ENCODE results near the gene ERN1.
A peak's percentile ranks its signal among the peaks of the same experiment; 100 is the strongest.

The ERN1 gene

DNA sequence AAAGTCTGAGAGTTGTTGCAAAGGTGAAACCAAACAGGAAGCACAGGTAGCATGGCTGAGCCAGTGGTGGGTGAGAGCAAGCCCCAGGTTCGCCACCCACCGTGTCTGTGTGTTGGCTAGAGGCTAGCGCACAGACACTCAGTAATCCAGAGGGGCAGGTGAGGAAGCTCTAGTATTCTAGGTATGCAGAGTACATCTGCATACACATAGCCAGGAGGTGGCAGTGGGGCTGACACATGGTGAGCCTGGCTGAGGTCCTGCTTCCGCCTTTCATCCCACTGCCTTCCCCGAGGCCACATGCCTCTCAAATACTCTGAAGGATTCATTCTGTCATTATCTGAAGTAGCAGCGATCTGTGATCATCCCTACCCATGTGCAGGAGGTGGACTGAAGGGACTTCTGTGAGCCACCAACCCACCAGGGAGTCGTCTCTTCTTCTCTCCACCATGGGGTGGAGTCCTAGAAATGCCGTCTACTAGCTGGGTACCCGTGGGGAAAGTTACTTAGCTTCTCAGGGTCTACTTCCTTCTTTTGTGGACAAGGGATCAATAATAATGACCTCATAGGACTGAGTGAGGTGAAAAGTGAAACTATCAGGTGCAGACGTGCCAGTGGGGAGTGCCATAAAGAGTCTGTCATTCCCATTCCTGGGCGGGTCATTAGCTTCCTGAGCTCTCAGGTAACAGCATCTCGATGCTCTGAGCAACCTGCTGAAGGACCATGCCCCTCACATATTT lies 73.5 kb downstream of the ERN1 start:
- no peak for DNase-seq

DNA sequence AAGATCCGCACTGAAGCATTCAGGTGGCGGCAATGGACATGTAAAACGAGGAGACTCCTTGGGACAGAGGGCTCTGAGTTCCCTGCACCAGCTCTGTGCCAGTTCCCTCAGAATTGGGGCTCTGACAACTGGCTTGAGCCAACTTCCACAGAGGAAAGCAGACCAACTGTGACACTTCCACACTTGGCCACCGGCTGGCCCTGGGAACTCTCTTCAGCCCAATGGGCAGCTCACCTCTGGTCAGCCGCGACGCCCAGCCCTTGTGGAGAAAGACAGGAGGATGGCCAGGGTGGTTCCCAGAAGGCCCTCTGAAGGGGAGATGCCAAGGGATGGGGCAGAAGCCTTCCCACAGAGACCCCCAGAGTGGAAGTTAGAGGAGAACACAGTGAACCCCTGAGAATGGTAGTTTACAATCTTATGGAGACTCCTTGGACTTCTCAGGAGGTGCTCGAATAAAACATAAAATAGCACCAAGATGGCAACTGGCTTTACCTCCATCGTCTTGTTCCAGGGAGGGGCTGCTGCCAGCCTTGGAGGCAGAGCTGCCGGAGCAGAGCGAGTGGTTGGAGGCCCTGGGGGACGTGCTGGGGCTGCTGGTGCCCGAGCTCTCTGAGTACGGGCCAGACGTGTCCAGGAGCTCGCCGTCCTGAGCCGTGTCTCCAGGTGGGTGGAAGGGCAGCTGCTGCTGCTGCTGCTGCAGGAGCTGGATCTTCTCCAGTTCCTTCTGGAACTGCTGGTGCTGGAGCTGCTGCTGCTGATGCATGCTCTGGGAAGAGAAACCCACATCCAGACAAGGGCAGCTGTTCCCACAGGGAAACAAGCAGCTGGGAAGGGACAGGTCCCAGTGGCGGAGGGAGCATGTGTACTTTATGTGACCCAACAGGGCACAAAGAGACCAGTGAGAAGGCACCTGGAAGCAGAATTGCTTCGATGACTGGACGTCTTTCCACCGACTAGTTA lies 74.5 kb downstream of the ERN1 start:
- no peak for DNase-seq

DNA sequence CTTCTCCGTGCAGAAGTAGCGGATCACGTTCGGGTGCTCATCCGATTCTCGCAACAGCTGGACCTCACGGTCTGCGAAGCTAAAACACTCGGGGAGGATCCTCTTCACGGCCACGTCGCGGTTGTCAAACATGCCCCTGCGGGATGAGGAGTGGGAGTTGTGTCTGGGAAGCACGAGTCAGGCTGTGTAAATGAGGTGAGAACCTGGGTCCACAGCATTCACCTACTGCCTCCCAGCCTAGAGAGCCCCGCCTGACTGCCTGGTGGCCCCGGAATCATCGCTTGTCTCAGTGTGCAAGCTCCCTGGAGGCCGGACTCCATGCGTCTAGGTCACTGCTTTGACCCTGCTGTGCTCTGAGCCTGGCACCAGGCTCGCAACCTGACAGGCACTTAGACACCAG lies 75.6 kb downstream of the ERN1 start:
- DNase-seq, result no peak

DNA sequence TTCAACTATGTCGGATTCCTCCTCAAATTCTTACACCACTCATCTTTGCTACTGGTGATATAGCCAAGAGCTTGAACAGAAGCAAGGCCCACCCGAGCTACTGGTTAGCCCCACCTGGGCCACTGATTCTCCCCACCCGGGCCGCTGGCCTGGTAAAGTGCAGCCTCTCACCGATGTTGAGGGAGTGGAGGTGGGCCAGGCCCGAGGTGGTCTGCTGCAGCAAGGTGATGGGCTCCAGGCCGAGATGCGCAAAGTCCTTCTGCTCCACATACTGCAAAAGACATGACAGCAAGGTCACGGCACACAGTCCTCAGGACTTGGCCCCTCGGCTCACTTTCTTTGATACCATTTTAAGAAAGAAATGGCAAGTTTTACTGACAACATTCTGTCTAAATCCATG lies 76.8 kb downstream of the ERN1 start:
- no peak for DNase-seq

DNA sequence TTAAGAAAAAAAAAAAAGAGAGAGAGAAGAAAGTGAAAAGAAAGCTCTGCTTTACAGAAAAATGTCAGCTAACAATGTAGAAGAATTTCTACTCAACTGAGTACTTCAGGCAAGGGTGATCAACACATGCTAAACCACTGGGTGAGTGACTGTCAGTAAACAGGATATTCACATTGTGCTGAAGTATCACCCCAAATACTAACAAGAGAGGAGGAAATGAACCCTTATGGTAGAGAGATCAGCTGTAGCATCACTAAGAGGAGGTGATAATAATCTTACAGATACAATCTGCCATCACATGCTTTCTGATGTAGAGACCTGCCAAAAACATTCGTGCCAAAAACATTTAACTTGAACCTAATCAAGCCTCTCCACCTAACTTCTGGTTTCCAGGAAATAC lies 78.8 kb downstream of the ERN1 start:
- DNase-seq, result no peak

DNA sequence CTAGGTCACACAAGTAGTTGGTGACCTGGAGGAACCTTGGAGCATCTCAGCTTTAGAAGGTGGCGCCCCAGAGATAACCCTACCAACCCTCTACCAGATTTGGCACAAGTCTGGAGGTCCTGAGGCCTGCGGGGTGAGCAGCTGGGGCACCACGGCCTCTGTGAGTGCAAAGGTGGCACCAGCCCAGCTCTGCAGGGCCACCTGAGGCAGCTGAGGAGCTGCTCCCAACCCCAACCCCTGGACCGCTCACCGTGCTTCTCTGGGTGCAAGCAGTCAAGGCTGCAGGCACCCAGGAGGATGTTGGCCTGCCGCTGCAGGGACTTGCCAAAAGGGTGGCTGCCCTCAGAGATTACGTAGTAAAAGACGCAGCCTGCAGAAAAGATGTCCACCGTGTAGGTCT lies 81.1 kb downstream of the ERN1 start:
- no peak for DNase-seq

DNA sequence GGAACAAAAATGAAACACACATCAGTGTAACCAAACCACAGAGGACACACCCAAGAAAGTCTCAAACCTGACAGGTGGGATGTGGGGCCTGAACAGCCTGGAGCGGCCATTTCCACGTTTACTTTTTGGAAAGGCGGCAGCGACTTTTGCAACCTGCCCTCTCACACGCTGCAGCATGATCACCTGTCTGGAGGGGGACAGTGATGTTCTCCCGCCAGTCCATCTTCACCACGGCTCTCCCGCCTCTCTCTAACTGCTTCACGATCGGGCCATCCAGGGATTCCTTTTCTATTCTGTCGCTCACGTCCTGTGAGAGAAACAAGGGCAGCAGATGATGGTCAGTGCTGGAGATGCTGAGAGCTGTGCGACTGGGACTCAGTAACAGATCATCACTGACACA lies 84.8 kb downstream of the ERN1 start:
- DNase-seq, result no peak

DNA sequence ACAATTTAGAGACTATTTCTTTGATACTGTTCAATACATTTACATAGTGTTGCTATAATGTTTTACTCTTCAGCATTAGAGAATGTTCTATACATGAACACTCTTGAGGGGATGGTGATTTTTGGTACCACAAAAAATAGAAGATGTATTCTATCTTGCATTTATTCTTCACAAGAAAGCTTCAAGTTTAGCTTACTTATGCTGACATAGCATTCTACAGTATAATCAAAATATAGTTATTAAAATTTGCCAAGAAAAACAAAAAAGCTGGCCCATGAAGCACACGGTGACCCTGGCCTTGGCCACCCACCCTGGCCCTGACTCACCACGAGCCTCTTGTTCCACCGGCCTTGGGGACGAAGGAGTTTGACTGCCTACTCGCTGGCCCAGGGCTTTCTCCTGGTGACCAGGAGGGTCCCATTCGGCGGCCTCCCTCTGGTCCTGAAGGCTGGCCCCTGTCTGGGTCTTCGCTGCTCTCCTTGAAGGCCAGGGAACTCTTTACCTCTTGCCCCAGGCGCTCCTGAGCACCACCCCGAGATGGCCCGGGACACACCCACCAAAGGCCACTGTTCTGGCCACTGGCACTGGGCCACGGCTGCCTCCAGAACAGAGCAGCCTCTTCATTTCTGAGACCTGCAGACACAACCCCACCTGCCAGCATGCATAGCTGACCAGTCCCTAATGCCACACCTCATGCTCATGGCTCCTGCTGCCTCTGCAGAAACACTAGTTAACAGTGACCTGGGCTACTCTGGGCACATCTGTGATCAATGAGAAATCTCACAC lies 87.1 kb downstream of the ERN1 start:
- DNase-seq, result no peak

DNA sequence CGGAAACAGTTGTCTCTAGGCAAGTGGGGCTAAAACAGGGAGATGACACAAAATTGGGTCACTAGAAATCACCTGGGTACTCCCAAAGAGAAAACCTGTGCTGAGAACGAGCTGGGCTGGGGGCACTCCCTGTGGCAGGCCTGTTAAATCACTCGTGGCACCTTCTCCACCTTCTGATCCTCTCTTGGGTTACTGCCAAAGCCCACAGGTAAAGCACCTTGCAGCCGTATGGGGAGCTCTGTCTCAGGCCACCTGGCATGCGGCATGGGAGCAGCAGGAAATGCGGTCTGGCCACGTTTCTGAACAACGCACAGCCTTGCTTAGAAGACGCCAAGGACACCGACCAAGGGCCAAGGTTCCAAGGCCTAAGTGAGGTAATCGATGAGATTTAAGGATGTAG lies 88.0 kb downstream of the ERN1 start:
- no peak for DNase-seq

DNA sequence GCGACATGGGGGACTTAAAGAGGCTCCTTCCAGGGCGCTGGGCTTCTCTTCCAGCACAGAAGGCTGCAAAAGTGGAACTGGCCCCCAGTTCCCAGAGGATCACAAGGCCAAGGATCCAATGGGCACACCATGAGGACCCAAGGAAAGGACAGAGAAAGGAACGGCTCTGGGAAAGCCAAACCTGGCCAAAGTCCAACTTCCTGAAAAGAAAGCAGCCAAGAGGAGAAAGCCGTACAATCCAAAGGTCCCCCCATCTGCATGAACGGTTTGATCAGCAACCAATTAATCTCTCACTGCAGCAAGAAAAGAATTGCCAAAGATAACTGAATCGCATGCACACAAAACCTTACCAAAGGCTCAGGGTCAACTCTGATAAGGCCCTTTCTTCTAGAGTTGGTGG lies 89.7 kb downstream of the ERN1 start:
- DNase-seq, result no peak

DNA sequence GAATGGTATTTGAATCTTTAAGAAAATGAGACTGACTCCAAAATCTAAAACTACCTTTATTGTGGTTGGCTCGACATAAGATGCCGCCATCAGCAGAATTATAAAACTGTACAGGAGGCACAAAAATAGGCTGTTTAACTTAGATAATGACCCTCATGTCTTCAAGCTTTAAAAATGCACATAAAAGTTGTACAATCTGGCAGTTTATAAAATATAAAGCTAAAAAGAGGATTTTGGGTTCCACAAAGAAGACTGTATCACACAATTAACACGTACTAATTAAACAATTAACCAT lies 90.9 kb downstream of the ERN1 start:
- DNase-seq, result no peak

DNA sequence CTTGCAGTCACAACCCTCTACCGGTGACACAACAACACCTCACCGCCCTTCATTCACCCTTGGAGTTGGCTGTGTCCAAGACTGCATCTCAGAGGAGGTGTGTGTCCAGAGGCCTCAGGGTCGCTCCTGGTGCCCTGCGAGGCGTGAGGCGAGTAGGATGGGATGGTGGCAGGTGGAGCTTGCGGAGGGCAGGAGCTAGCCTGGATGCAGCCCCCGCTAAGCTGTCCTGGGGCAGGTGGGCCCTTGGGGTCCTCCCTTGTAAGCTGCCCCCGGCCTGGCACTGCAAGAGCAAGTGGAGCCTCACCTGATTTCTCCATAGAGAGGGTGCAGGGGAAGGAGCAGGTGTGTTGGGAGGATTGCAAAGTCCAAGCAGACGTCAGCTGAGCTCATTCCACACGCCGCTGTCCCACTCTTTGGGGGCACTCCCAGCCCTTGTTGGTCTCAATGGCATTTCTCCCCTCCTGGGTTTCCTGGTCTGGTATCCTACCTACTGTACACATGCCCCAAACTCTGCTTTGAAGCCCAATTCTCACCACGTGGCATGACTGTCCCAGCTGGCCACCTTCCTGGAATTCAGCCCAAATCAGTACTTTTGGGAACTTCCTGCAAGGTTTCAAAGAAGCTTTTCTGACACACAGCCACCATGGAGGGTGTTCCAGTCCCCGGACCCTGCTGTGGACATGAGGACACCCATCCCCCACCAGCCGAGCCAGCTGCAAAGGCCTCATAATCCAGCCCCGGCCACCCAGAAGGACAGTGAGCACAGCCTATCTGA lies 91.4 kb downstream of the ERN1 start:
- DNase-seq, result no peak

DNA sequence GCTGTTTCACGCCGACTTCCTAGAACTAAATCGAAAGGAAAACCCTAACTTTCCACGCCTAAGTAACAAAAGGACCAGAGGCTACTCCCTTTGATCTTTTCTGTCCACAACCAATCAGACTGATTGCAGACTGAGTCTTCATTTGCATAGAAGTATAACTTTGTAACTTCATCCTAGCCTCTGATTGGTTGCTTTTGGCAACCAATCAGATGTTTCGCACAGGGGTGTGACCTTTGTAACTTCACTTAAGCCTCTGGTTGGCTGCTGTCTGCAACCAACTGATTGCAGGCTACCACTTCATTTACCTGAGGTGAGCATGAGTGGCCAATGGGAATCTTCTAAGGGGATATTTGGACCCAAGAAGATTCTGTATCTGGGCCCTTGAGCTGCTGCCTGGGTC lies 92.1 kb downstream of the ERN1 start:
- no peak for DNase-seq

DNA sequence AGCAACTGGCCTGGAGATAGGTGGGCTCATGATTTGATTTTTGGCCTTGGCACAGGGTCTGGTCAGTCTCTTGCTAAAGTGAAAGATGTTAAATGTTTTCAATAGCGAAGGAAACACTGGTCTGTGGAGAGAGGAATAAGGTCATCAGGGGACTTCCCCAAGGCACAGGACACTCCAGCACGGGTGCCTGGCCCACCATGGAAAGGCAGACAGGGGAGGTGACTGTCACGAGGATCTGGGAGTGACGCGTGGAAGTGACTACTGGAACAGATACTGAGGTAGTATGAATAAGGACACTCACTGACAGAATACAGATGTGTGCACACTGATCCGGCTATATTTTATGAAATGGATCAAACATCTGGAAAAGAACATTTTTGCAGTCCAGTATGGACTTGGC lies 92.8 kb downstream of the ERN1 start:
- DNase-seq, result no peak

DNA sequence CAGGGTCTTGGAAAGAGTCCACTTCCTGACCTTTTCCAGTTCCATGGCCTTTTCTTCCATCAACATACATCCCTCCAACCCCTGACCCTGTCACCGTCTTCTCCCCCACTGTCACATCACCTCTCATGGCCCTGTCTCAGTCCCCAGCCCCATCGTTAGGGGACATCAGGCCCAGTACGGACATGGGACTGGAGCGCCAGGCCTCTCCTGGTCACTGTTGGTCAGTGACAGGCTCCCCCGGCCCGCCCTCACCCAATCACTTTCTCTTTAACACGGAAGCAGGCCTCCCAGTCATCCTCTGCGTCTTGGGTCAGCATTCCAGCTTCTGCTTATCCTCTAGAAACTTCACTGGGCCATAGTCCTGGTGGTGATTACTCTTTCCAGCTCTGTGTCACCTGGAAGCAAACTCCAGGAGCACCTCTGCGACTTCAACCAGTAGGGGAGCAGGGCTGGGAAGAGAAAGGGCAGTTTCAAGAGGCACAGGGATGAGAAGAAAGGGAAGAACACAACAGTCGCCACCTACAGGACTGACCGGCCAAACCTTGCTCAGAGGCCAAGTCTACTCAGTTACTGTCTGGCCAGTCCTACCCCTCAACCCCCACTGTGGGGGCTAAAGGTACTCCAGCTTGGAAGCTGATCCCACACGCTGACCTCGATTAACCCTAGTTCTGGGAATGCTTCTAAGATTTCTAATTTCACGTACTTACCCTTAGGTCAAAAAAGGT lies 93.6 kb downstream of the ERN1 start:
- DNase-seq, result no peak

DNA sequence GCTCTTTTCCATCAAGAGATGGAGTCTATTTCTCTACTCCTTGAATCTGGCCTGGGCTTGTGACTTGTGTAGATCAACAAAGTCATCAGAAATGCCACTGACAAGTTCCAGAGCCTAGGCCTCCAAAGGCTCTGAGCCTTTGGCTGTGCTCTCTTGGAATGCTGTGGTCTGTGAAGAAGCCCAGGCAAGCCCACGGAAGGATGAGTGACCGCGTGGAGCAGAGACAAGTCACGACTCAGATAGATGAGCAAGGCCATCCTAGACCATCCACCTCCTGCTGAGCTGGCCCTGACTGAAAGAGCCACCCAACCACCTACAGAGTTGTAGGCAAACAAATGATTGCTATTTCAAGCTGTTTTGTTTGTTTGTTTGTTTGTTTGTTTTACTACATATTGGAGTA lies 97.9 kb downstream of the ERN1 start:
- DNase-seq, result no peak

DNA sequence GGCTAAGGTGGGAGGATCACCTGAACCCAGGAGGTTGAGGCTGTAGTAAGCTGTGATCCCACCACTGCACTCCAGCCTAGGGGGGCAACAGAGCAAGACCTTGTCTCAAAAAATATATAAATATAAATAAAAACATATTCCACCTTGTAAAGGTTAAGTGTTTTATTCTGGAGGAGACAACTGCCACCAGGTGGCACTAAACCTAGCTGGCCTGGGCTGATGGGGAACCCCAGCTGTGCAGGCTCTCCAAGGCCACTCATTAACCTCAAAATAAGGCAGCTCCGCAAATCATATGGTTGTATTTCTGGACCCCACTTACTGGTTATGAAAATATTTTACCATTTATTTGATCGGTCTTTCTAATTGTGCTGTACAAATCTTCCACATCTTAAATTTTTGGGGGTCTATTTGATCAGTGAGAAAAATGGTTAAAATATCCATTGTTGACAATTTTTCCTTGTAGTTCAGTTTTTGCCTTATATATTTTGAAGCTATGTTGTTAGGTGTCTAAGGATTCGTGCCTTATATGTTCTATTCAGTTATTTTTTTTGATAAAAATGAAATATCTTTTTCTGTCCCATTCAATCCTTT lies 101.0 kb downstream of the ERN1 start:
- peak; percentile 45 for DNase-seq

DNA sequence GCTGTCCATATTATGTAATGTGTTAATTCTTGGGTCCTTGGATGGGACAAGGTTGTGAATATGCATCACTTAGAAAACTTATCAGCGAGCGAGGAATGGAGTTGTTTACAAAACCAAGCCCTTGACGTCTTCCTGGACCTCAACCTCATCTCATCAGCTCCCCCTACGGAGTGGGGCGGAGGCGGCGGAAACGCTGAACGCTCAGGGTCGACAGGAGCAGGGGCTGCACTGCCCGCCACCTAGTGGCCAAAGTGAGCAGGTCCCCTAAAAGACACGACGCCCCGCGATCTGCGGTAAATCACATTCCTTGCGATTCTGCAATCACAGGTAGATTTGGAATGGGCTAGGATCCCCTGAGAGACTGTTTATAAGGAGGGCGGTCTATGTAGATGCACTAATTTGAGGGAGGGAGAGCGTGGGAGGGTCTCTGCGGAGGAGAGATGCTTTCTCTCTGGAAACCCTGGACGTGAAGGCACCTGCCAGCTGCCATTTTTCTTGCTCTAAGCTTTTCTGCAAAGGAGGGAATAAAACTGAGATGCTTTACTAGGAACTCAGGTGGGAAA lies 104.1 kb downstream of the ERN1 start:
- DNase-seq, result peak; percentile 87

DNA sequence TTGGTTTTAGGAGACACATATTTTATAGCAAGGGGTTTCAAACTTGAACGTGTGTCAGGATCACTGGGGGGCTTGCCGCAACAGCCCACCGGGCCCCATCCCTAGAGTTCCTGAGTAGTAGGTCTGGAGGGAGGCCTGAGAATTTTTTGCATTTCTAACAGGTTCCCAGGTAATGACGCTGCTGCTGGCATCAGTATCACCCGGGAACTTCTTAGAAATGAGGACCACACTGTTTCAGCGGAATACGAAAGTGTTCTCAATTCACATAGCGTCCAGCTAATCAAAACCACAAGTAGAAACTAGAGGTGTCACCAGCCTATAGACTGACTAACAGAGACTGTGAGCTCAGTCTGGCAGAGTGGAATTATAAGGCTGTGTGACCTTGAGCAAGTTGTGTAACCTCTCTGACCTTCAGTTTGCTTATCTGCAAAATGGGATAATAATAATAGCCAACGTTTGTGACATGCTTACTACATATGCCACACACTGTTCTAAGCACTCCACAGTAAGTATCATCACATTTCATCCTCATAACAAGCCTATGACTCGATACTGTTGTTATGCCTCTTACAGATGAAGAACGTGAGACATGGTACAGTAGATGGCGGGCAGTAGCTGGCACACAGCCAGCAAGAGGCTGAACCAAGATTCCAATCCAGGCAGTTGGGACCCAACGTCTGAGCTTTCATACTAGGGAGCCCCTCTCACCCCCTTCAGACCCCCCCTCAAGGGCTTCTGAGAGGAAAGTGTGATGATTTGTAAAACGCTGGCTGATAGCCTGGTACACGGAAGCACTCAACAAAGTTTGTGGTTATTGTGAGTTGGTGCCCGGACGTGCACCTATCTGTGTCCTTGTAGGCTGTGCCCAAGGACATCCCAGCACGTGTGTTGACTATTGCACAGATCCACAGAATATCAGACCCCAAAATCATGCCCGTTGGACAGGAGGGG lies 104.9 kb downstream of the ERN1 start:
- peak; percentile 40 for DNase-seq

DNA sequence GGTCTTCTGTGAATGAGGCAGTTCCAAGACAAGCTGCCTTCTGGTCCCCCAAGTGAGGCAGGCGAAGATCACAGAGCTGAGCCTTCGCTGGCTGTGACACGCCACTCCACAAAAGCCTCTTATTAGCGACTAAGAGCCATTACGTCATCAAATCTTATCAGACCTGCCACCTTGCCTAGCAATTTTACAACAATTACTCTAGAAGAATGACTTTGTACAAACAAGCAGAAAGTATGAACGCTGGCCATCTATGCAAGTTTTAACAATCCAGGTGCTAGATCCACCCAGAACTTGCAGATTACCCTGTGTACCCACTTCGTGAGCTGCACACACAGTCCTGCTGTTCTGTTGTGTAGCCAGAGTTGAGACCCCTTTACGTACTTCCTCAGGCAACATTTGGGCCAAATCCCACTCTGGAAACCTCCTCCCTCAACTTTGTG lies 105.7 kb downstream of the ERN1 start:
- DNase-seq, result no peak
